GM06990 (cell line): ENCODE measurements around the gene CNKSR2.

Source experiments
- DNase-seq: peaks from one replicate; pipeline ENCODE4 v3.0.0-alpha.2; 2011; ENCODE audit not compliant: insufficient read length; ENCODE audit errors: extremely low read depth
- H3K27me3 ChIP-seq: replicated peaks from 2 replicates; pipeline ENCODE4 v1.6.0; 2011; ENCODE audit warnings: low read length; ENCODE audit not compliant: control insufficient read depth, insufficient read depth
- H3K36me3 ChIP-seq: 2 replicates; pipeline ENCODE4 v1.5.1; 2011; ENCODE audit warnings: low read length; ENCODE audit not compliant: control insufficient read depth, insufficient read depth
- H3K4me3 ChIP-seq: replicated peaks from 2 replicates; pipeline ENCODE4 v1.5.1; 2011; ENCODE audit warnings: low read depth, mild to moderate bottlenecking, control low read depth, low read length
- CTCF ChIP-seq: IDR thresholded peaks from 2 replicates; pipeline ENCODE4 v1.5.1; 2011; ENCODE audit warnings: low read length, control low read depth, mild to moderate bottlenecking, inconsistent platforms; ENCODE audit not compliant: insufficient read depth, poor library complexity, severe bottlenecking

Gene CNKSR2

GRCh38 chrX:21657318-21658151, 283.3 kb downstream of the CNKSR2 start:
- DNase-seq: peak; percentile 1
- H3K4me3 ChIP-seq: no peak overlapping the region
- TF ChIP-seq CTCF: no peak

GRCh38 chrX:21658152-21658737, 284.0 kb downstream of the CNKSR2 start, which contains the start of gene KLHL34:
TSS of gene KLHL34 (minus strand) at chrX:21658330. CDS start at chrX:21657788, 542 bp downstream.
- peak; percentile 4 for DNase-seq

More at GRCh38 chrX:21657318-21658151, 283.3 kb downstream of the CNKSR2 start:
- no peaks in the 10 kb centered on the region for H3K36me3 ChIP-seq
- H3K27me3 ChIP-seq: no peaks in the 10 kb centered on the region

GRCh38 chrX:21658746-21659145, 284.5 kb downstream of the CNKSR2 start:
- Histone ChIP-seq H3K27me3 (no peaks in the 10 kb centered on the region), H3K36me3 (no peaks in the 10 kb centered on the region), H3K4me3 (no peak overlapping the region)
- peak; percentile 1 for DNase-seq
- no peak for TF ChIP-seq CTCF

More at GRCh38 chrX:21658152-21658737, 284.0 kb downstream of the CNKSR2 start, which contains the start of gene KLHL34:
- TF ChIP-seq CTCF: no peak
- no peaks in the 10 kb centered on the region for H3K36me3 ChIP-seq
- H3K27me3 ChIP-seq: no peaks in the 10 kb centered on the region
- H3K4me3 ChIP-seq: no peak within 1 kb of the TSS

- Histone ChIP-seq H3K4me3 (no peak overlapping the region), H3K27me3 (no peaks in the 10 kb centered on the region), H3K36me3 (no peaks in the 10 kb centered on the region)
- DNase-seq: no peak
- no peak for TF ChIP-seq CTCF
These were observed 285.1 kb downstream of the CNKSR2 start for GRCh38 chrX:21659320-21659719.

GRCh38 chrX:21660156-21660555, 285.9 kb downstream of the CNKSR2 start:
- no peaks in the 10 kb centered on the region for H3K27me3 ChIP-seq
- no peak overlapping the region for H3K4me3 ChIP-seq
- TF ChIP-seq CTCF: no peak
- DNase-seq: no peak
- H3K36me3 ChIP-seq: no peaks in the 10 kb centered on the region
